ENCODE measurements around the gene CLEC18A. TPM values are rescaled to one million over a fixed set of nuclear protein-coding genes. Genes with fewer than 3 reads are reported as not detected.
A peak's percentile ranks its signal among the peaks of the same experiment; 100 is the strongest.

CLEC18A gene
- total and polyA plus RNA-seq, 10 donors, result 0.47 to 5.3 (median 1.5) TPM

GRCh38 chr16:69935740-69936139, 15.4 kb upstream of the CLEC18A start:
- peaks cover 4 to 100% (median 100%) of the 10 kb centered on the region in 6 donors for H3K36me3 ChIP-seq
- intact Hi-C loops (cut with DNase I; ENCODE audit: low total_unique reads), result no loop called here

GRCh38 chr16:69936252-69936651, 14.9 kb upstream of the CLEC18A start:
- Histone ChIP-seq H3K36me3 (peaks cover 1 to 100% (median 100%) of the 10 kb centered on the region in 6 donors), H3K4me3 (no peak overlapping the region), H3K4me1 (no peaks in the 10 kb centered on the region), H3K27me3 (replicated peaks in 1 of 7) (no peaks in the 10 kb centered on the region), H3K27ac (no peak overlapping the region), H3K9me3 (no peaks in the 10 kb centered on the region)
- intact Hi-C loops (cut with DNase I; ENCODE audit: low total_unique reads), result no loop called here
- peak; percentile 37 for DNase-seq
- WGBS, 5 donors, result 92 to 98% (median 96%) methylated on average over 15 to 16 of the region's 16 CpGs
- TF ChIP-seq, protein P1, sequence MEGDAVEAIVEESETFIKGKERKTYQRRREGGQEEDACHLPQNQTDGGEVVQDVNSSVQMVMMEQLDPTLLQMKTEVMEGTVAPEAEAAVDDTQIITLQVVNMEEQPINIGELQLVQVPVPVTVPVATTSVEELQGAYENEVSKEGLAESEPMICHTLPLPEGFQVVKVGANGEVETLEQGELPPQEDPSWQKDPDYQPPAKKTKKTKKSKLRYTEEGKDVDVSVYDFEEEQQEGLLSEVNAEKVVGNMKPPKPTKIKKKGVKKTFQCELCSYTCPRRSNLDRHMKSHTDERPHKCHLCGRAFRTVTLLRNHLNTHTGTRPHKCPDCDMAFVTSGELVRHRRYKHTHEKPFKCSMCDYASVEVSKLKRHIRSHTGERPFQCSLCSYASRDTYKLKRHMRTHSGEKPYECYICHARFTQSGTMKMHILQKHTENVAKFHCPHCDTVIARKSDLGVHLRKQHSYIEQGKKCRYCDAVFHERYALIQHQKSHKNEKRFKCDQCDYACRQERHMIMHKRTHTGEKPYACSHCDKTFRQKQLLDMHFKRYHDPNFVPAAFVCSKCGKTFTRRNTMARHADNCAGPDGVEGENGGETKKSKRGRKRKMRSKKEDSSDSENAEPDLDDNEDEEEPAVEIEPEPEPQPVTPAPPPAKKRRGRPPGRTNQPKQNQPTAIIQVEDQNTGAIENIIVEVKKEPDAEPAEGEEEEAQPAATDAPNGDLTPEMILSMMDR (IDR thresholded peaks at IDR 0.05 in 8 of 11, conservative IDR thresholded peaks at IDR 0.05 in 3 of 11), result no peak
- no peak for TF ChIP-seq POLR2AphosphoS5 (IDR thresholded peaks at IDR 0.05)
- no peak for TF ChIP-seq POLR2A (IDR thresholded peaks at IDR 0.05)

More at GRCh38 chr16:69935740-69936139, 15.4 kb upstream of the CLEC18A start:
- TF ChIP-seq POLR2AphosphoS5 (IDR thresholded peaks at IDR 0.05) (no peak), POLR2A (IDR thresholded peaks at IDR 0.05) (no peak)
- TF ChIP-seq, protein P1 (IDR thresholded peaks at IDR 0.05 in 8 of 11, conservative IDR thresholded peaks at IDR 0.05 in 3 of 11), result no peak
- peak; percentile 49 for DNase-seq
- H3K27me3 ChIP-seq (replicated peaks in 1 of 7), result no peaks in the 10 kb centered on the region
- H3K27ac ChIP-seq, result no peak overlapping the region
- no peaks in the 10 kb centered on the region for H3K4me1 ChIP-seq
- H3K4me3 ChIP-seq, result no peak overlapping the region
- H3K9me3 ChIP-seq, result no peaks in the 10 kb centered on the region
- 91 to 96% (median 93%) methylated on average over 10 of the region's 10 CpGs for WGBS, 5 donors

- Histone ChIP-seq H3K4me1 (no peaks in the 10 kb centered on the region), H3K27ac (no peak overlapping the region), H3K4me3 (no peak overlapping the region), H3K9me3 (no peaks in the 10 kb centered on the region), H3K36me3 (peaks cover 0 to 100% (median 99%) of the 10 kb centered on the region in 6 donors), H3K27me3 (replicated peaks in 1 of 7) (no peaks in the 10 kb centered on the region)
- intact Hi-C loops (cut with DNase I; ENCODE audit: low total_unique reads), result no loop called here
- TF ChIP-seq, protein P1 (IDR thresholded peaks at IDR 0.05 in 8 of 11, conservative IDR thresholded peaks at IDR 0.05 in 3 of 11), result no peak
- TF ChIP-seq POLR2AphosphoS5 (IDR thresholded peaks at IDR 0.05) (no peak), POLR2A (IDR thresholded peaks at IDR 0.05) (no peak)
- WGBS, 5 donors, result 95 to 97% (median 96%) methylated on average over 18 to 21 of the region's 21 CpGs
- peak; percentile 44 for DNase-seq
These were observed 14.4 kb upstream of the CLEC18A start for GRCh38 chr16:69936751-69937211.

DNA sequence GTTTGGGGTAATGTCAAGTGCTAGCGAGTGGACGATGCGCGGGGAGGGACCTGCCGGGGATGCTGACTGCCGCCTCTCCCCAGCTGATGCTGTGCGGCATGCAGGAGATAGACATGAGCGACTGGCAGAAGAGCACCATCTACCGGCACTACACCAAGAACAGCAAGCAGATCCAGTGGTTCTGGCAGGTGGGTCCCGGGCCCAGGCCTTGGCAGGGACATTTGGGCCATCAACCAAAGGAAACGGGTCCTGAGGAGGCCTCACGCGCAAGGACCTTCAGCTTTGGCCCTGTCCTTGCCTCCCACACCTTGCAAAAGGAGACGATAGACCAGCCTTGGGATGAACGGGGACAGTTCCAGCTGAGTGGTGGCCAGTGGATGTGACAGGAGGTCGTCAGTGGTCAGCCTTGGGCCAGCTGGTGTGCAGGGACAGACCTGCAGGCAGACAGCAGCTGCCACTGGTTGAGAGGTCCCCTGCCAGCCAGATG, 13.6 kb upstream of the CLEC18A start:
- WGBS, 5 donors, result 86 to 96% (median 91%) methylated on average over 13 to 16 of the region's 16 CpGs
- DNase-seq, result no peak
- intact Hi-C loops (cut with DNase I; ENCODE audit: low total_unique reads), result no loop called here

More for the DNA sequence above, 13.6 kb upstream of the CLEC18A start:
- no peaks in the 10 kb centered on the region for H3K27me3 ChIP-seq (replicated peaks in 1 of 7)
- no peaks in the 10 kb centered on the region for H3K4me1 ChIP-seq
- no peak overlapping the region for H3K4me3 ChIP-seq
- no peak overlapping the region for H3K27ac ChIP-seq
- no peaks in the 10 kb centered on the region for H3K9me3 ChIP-seq
- TF ChIP-seq POLR2AphosphoS5 (IDR thresholded peaks at IDR 0.05) (peak in 1 of 3 donors; percentile 17), POLR2A (IDR thresholded peaks at IDR 0.05) (no peak)
- TF ChIP-seq, protein P1 (IDR thresholded peaks at IDR 0.05 in 8 of 11, conservative IDR thresholded peaks at IDR 0.05 in 3 of 11), result no peak
- H3K36me3 ChIP-seq, result peaks cover 0 to 100% (median 97%) of the 10 kb centered on the region in 6 donors
